Epithelial cell of proximal tubule (primary cell): ENCODE measurements around the gene NDUFAB1. TPM values are rescaled to one million over a fixed set of nuclear protein-coding genes. Genes with fewer than 3 reads are reported as not detected.

Experiments
- DNase-seq: peaks from one replicate; pipeline ENCODE4 v3.0.0-alpha.2; 2011; ENCODE audit warnings: low read depth
- H3K4me3 ChIP-seq: 2 replicates; pipeline ENCODE4 v1.5.1; 2011; ENCODE audit warnings: low read depth, mild to moderate bottlenecking, low read length
- total RNA-seq: library from RNA; depleted of rRNA; stranded (reverse); fragments of >200 nt; gene quantifications from 2 replicates; pipeline ENCODE4 v1.2.3, GENCODE V29; 2015
- TF ChIP-seq, protein P1 (sequence below): conservative IDR thresholded peaks from 2 replicates; pipeline ENCODE4 v1.5.1; 2012; ENCODE audit warnings: low read depth, mild to moderate bottlenecking, low read length

NDUFAB1 gene
- total RNA-seq, 1 donor from 2014 or later = 98.7 TPM

DNA sequence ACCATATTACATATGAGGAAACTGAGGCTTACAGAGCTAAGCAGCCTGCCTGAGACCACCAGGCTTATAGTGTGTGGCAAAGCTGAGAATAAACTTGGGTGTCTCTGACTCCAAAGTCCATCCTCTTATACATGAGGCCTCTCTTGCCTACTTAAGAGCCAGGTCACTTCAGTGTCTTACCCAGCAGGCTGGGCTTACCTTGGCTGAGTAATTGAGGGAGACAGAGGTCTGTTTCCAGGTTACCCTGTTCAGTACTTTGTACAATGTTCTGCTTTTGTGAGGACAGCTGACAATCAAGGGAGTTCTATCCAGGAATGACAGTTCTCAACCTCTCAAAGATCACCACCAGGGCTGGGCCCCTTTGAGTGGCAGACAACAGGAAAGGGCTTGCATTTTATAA lies 14.4 kb downstream of the NDUFAB1 start:
- H3K4me3 ChIP-seq = no peak overlapping the region
- TF ChIP-seq, protein P1, sequence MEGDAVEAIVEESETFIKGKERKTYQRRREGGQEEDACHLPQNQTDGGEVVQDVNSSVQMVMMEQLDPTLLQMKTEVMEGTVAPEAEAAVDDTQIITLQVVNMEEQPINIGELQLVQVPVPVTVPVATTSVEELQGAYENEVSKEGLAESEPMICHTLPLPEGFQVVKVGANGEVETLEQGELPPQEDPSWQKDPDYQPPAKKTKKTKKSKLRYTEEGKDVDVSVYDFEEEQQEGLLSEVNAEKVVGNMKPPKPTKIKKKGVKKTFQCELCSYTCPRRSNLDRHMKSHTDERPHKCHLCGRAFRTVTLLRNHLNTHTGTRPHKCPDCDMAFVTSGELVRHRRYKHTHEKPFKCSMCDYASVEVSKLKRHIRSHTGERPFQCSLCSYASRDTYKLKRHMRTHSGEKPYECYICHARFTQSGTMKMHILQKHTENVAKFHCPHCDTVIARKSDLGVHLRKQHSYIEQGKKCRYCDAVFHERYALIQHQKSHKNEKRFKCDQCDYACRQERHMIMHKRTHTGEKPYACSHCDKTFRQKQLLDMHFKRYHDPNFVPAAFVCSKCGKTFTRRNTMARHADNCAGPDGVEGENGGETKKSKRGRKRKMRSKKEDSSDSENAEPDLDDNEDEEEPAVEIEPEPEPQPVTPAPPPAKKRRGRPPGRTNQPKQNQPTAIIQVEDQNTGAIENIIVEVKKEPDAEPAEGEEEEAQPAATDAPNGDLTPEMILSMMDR = no peak
- DNase-seq = no peak

DNA sequence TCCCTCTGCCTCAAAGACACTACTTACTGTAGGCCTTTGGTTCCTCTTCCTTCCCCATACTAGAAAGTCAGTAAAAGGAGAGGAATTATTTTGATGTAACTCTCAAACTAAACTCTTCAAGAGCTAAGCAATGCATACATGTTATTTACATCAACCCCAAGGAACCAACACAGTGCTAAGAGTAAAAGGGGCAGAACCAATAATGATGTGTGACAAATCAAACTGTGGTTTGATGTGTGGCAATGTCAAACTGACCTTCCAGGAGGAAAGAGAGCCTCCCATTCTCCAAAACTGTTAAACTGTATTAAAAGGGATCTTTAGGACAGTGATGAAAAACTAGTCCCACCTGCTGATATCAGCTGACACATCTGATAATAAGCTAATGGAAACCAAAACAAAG lies 15.7 kb downstream of the NDUFAB1 start:
- TF ChIP-seq, protein P1 = no peak
- no peak overlapping the region for H3K4me3 ChIP-seq
- no peak for DNase-seq

DNA sequence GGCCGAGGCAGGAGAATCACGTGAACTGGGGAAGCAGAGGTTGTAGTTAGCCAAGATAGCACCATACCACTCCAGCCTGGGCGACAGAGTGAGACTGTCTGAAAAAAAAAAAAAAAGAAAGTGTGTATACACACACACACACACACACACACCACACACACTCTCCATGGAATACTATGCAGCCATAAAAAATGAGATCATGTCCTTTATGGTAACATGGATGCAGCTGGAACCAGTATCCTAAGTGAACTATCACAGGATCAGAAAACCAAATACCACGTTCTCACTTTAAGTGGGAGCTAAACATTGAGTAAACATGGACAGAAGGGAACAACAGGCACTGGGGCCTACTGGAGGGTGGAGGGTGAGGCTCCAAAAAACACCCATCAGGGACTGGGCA lies 16.7 kb downstream of the NDUFAB1 start:
- no peak for DNase-seq
- H3K4me3 ChIP-seq = no peak overlapping the region
- TF ChIP-seq, protein P1 = no peak

DNA sequence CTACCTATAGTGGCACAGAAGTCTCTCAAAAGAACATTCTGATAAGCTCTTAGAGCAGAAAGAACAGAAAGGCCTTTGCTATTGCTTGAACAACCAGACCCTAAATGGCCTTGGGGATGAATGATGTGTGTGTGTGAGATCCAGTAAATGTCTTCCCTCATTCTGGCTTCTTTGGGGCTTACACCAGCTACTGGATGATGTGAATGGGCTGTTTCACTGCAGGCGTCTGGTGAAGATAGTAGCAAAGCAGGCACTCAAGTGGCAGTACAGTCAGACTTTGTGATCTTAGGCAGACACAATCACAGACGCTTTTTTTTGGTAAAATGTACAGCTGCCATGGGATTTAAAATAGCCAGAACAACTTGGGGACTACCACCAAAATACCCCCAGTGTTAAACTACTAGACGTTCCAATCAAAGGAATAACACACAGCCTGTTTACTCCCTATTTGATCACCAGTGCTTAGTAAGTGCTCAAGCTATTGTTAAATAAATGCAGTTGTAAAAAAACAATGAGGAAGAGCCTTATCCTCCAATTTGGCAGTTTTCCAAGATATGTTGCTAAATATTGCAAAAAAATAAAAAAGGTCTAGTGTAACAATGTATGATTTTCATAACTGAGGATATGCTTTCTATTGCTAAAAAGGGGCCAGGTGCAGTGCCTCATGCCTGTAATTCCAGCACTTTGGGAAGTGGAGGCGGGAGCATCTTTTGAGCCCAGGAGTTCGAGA lies 17.9 kb downstream of the NDUFAB1 start:
- TF ChIP-seq, protein P1 = no peak
- no peak overlapping the region for H3K4me3 ChIP-seq
- DNase-seq = no peak

DNA sequence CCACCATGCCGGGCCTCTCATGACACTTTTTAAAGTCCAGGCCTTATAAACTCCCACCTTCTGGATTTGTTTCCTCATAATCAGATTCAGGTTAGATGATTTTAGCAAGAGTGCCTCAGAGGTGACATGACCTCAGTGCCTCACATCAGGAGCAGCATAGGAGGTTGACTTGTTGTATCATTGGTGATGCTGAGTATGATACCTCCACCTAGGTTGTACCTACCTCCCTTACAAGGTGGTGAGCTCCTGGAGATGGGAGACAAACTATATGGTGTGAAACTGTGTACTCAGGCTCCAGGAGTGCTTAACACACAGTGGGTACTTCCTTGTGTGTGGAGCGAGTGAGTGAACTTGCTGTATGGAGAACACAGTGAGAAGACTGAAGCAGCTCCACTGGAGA lies 18.6 kb downstream of the NDUFAB1 start:
- TF ChIP-seq, protein P1 = no peak
- no peak for DNase-seq

DNA sequence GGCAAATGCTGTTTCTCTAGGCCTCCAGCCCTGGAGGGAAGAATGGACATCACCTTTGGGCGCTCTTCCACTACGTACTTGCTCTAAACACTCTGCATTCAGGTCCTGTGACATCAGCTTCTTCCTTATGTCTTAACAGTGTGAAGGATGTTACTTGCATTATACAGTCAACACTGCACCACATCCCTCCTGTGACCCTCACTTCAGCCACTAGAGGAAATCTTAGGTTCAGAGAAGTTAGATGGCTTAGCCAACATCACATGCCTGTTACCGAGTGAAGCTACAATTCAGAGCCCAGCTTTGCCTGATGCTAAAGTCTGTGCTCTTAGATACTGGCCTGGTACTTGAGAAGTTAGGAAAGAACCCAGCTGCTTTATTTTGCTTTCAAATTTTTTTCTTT lies 20.3 kb downstream of the NDUFAB1 start:
- H3K4me3 ChIP-seq = no peak overlapping the region
- no peak for DNase-seq
- TF ChIP-seq, protein P1 = no peak

More for the DNA sequence above, 18.6 kb downstream of the NDUFAB1 start:
- no peak overlapping the region for H3K4me3 ChIP-seq

DNA sequence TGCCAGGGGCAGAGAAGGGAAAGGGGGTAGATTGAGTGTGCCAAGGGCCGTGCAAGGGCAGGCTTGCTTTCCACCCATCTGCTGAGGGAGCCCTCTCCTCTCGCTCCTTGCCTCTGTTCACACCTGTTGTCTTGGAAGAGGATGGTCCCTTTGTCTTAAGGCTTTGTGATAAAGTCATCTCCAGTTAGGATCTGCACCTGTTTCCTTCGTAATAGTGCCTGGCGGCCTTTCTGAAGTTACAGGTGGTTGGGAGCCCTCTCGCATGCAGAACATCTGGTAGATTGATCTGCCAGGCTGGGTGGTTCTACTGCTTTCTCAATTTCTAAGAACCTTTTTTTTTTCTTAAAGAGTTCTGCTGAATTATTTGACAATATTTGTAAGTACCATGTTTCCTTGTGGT lies 22.3 kb downstream of the NDUFAB1 start:
- no peak overlapping the region for H3K4me3 ChIP-seq
- DNase-seq = no peak
- TF ChIP-seq, protein P1 = no peak
